Activated naive CD4-positive, alpha-beta T cell (primary cell): Measurements from ENCODE around the gene ITPRIP.

ENCODE experiments used
- DNase-seq, 4 experiments: peaks; one replicate each; lab custom pipeline; 2025; lab: John Stamatoyannopoulos, UW

Gene ITPRIP

DNA sequence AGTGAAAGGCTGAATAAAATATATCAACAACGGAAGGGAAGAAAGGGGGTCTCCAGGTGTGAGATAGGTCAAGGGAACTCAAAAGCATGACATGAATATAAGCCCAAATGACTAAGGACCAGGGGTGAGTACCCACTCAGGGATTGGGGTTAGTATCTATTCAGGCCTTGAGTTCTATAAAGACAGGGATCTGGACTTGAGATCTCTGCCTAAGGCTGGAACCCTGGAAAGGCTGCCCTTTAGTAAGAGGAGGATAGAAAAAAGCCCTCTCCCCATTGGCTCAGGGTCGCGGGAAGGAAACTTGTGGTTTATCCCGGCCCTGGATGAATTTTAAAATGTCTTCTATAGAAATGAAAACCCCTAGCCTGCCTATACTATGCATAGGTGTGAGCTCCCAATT is 2.4 kb upstream of the ITPRIP start:
- DNase-seq, result no peak

GRCh38 chr10:104340111-104340526 is 1.9 kb upstream of the ITPRIP start:
- no peak for DNase-seq

DNA sequence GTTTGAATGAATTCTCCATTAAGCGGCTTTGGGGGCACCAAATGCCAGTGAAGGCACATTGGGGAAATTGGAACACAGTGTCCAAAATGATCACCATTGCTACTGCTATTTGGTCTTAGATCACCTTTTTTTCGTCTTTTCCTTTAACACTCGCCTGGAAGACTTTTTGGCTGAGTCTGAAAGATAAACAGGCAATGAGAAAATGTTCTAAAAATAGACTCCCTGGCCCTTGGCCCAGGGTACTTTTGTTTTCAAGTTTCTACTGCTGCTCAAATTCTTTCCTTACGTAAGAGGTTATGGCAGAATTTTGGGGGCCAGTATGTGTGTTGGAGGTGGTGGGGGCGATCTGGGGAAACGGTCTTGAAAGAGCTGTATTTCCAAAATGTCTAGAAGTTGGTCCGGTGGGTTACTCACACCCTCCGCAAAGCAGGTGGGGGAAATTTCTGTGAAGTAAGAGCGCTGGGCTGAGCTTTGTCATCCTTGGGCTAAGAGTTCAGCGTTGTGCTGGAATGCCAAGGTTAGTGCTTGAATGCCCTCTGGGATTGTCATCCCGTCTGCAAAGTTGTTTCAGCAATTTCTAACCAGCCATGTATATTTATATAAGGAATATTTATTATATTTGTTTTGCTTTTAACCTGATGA is 1.3 kb upstream of the ITPRIP start:
- DNase-seq, result no peak

DNA sequence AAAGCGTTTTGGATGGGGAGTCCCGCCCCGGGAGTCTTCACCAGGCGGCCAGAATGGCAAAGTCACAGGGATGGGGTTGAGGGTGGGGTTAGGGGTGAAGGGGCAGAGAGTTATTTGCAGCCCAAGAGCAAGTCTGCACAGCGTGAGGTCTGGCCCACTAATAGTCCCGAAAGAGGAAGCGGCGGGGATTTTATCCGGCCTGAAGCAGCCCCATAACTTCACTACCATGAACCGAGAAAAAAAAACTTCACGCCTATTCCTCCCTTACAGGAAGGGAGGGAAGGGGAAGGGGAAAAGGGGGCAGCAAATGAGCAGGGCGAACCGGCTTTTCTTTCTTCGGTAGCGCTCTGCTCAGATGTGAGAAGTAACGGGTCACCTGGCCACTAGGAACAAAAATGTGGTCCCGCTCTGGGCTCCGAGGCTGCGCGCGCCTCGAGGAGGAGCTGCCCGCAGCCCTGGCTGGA is 712 bp downstream of the ITPRIP start:
- DNase-seq, result no peak

DNA sequence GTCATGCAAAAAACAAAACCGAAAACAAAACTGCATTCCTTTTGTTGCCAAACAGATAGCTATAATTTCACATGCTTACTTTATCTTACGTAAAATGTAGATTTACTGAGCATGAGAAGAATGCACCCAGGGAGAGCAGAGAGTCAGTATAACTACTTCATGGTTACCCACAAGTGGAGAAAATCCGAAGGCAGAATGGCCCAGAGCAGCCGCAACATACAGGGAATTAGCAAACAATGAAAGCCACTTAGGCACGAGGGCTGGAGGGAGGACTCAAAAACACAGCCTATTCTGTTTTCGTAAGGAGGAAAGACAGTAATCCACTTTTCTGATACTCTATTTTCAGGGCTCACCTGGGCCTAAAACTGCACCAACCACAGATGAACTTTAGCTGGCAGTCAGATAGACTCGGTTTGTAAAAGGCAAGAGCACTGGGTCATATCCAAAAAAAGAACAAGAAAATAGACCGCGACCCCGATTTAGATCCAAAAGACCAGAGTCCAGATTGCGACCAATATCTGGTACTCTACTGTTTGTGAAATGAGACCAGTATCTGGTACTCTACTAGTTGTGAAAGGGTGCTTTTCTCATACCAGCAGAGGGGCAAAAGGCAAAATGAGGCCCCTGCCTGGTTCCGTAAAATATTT is 1.3 kb downstream of the ITPRIP start:
- no peak for DNase-seq

- DNase-seq, result peak in 1 of 4 experiments; percentile 15
These were observed 3.2 kb downstream of the ITPRIP start for GRCh38 chr10:104334965-104335650.

- no peak for DNase-seq
These were observed 3.7 kb downstream of the ITPRIP start for GRCh38 chr10:104334561-104334960.

DNA sequence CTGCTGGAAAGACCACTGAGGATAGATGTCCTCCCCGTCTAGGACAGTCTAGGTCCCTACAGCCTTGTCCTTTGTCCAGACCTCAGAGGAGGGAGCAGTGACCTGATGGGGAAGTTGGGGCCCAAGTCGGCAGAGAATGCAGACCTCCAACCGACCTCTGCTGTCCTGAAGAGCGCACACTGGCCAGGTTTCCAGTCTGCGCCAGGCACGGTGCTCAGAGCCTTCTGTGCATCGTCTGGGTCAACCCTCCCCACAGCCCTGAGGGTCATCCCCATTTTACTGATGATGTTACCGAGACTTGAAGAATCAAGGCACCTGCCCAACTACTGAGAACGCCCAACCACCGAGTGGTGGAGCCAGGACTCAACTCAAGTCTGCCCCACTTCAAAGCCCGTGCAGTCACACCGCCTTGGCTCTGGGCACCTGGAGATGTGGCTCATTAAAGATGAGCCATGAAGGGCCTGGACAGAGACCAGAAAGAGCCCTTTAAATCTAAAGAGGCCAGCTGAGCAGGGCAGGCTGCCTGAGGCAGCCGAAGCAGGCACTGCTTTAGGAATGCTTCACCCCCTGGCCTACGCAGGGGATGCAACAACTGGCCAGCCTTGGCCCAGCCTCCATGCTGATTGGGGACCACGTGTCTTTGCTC is 4.4 kb downstream of the ITPRIP start:
- DNase-seq, result no peak

DNA sequence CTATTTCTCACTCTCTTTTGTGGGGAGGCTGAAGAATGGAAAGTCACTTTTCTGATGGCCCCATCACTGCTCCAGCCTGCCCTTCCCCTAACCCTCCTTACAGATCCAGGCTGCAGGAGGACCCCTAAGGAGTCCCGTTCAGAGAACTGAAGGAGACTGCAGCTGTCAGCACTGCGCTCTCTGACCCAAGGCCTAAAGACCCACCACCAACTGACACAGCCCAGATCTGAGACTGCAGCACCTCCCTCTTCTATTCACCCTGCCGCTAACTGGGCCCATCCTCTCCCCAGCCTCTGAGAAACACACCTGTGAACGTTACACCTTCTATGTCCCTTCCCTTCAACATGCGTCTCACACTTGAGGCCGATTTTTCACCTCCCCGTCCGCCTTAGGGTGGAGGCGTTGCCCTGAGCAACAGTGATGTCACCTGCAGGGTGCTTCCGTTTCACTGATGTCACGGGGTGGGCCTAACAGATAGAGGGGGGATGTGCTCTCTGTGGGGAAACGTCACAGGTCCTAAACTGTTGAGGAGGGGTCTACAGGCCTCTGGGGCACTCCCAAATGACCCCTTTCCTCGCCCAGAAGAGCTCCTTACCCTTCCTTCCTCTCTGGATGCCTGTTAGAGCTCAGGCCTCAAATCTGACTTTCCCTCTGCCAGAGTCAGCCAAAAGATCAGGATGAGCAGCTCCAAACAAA is 5.1 kb downstream of the ITPRIP start:
- peak in 3 of 4 experiments; percentile 14 to 62 (median 44) for DNase-seq

GRCh38 chr10:104332243-104333031 is 5.8 kb downstream of the ITPRIP start:
- DNase-seq, result no peak

DNA sequence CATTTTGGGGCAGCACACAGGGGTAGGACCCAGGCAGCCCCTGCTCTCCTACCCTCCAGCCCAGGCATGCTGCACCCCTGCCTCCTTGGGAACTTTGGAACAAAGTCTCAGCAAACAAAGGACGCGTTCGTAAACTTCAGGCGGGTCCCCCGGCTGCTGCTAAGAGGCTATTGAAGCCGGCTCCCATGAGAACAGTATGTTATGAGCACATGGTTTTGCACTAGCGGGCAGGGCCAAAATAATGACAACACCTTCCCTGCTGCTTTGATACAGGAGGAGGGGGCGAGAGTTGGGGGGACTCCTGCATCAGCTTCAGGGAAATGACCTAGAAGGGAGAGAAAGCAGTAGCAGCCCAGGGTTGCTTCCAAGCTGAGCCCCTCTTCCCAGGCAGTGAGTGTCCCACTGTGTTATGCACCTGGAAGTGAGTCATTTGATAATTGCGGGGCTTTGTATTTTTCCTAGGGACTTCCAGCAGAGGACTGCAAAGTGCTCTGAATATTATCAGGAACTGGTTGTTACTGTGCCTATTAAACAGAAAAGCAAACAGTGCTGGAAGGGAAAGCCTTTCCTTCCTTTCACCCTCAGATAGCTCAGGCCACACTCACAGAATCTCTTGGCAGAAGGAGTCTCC is 6.9 kb downstream of the ITPRIP start:
- no peak for DNase-seq

DNA sequence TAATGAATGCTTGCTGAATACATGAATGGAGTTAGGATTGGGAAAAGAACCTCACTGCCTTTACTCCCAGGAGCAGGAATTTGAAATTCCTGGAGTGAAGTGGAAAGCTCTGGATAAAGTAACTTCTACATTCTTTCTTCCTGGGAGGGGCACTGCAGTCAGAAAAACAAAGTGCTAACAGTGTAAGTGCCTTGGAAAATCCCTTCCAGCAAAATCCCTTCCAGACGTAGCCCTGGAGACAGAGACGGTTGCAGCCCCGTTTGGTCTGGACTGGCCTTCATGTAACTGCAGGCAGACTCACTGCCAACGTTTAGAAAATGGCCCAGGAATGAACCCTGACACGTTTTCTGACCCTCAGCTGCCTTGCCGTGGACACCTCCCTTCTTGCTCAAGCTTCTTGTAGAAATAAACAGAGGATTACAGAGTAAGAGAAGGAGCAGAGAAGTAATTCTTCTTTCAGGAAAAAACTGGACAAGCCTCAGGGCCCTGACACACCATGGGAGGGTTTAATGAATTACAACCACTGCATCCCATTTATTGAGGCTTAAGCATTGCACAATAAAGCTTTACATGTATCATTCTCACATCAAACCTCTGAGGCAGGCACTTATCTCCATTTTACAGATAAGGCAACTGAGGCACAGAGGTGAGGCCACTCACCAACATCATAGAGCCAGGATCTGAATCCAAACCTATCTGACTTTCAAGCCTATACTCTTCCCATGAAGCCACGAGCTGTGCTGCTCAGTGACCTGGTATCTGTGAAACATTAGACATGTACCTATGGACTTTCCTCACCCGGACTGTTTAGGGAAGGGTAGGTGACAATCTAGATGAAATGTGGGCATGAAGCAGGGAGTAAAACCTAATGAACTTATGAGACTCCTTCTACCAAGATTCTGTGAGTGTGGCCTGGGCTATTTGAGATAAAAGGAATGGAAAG is 7.8 kb downstream of the ITPRIP start:
- DNase-seq, result no peak

DNA sequence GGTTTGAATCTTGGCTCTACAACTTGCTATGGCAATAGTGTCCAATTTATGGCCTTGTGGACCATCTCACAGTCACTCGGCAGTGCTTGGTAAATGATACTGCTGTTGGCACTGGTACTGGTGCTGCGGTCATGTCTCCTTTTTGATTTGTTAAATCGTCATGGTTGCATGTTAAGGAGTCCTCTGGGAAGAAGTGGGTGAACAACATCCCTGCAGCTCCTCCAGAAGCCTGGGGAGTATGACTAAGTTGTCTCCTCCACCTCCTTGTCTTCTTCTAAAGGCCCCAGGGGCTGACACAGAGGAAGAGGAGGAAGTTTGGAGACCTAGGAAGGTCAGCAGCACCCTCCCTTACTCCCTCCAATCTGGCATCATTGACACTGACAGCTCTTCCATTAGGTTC is 8.5 kb downstream of the ITPRIP start:
- no peak for DNase-seq

GRCh38 chr10:104328896-104329710 is 9.2 kb downstream of the ITPRIP start:
- peak; percentile 34 to 54 (median 46) for DNase-seq

DNA sequence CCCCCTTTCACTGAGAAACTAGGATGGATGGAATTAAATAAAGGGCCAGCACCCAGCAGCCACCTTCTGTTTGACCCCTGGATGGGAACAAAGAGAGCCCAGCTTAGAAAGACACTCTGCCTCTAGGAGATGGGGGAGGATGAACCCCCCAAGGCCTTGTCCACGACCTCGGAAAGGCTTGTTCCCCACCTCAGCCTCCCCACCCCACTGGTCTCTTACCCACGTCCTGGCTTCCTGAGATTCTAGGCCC is 9.7 kb downstream of the ITPRIP start:
- DNase-seq, result no peak

- DNase-seq, result no peak
These were observed 10.3 kb downstream of the ITPRIP start for GRCh38 chr10:104327745-104328645.

DNA sequence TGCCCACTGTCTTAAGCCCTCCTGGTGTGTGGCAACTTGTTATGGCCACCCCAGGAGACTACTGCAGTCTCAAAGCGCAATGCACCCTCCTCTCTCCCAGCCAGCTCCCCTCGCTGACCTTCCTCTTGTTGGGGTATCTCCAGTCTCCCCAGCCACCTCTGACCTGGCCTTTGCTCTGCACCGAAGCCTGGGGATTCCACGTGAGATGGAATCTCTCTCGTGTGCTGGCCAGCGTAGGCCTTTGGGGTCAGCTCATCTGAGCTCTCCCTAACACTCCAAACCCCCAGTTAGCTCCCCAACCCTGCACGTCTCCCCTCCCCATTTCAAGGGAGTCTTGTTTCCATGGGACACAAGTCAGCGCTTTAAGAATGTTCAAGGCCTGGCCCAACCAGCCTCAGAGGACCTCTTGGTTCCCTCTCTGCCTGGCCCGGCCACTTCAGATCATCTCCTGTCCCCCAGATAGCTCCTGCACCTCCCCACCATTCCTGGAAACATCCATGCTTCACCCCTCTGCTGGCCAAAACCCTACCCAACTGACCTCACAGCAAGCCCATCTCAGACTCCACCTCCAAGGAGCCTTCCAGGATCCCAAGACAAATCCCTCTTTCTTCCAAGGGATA is 11.2 kb downstream of the ITPRIP start:
- no peak for DNase-seq
